Neural cell (in vitro differentiated cells): Measurements from ENCODE around the gene AMOTL2. TPM values are rescaled to one million over a fixed set of nuclear protein-coding genes. Genes with fewer than 3 reads are reported as not detected.

Source experiments
- H2AFZ ChIP-seq: fragments of 200-600, 300-800 bp; sonication (generic), shearing (Covaris generic); 2 replicates; pipeline ENCODE4 v1.6.0; 2014; ENCODE audit warnings: low read depth, mild to moderate bottlenecking, antibody characterized with exemption, low read length, moderate library complexity
- H3F3A ChIP-seq: fragments of 200-600 bp; shearing (Covaris generic); 2 replicates; pipeline ENCODE4 v1.6.1; 2016; ENCODE audit warnings: mild to moderate bottlenecking, moderate library complexity, mixed read lengths, antibody characterized with exemption, low read length; ENCODE audit not compliant: insufficient read depth, poor library complexity, severe bottlenecking
- H3K27ac ChIP-seq: fragments of 200-600, 300-800 bp; sonication (generic), shearing (Covaris generic); 2 replicates; pipeline ENCODE4 v1.5.1; 2014; ENCODE audit warnings: mild to moderate bottlenecking, low read length, moderate library complexity
- H3K27me3 ChIP-seq: fragments of 300-800, 200-600 bp; sonication (generic), shearing (Covaris generic); 2 replicates; pipeline ENCODE4 v1.6.0; 2014; ENCODE audit warnings: mild to moderate bottlenecking, low read depth, low read length, moderate library complexity; ENCODE audit not compliant: insufficient read depth
- H3K36me3 ChIP-seq: fragments of 300-800, 200-600 bp; sonication (generic), shearing (Covaris generic); 2 replicates; pipeline ENCODE4 v1.5.1; 2014; ENCODE audit warnings: mild to moderate bottlenecking, antibody characterized with exemption, low read length, moderate library complexity; ENCODE audit not compliant: insufficient read depth
- H3K4me2 ChIP-seq: fragments of 300-800, 200-600 bp; sonication (generic), shearing (Covaris generic); 2 replicates; pipeline ENCODE4 v1.6.0; 2014; ENCODE audit warnings: mild to moderate bottlenecking, low read length
- H3K4me3 ChIP-seq: fragments of 300-800, 200-600 bp; sonication (generic), shearing (Covaris generic); 2 replicates; pipeline ENCODE4 v1.5.1; 2014; ENCODE audit warnings: mild to moderate bottlenecking, low read length, moderate library complexity
- H3K79me2 ChIP-seq: fragments of 200-600 bp; shearing (Covaris generic); replicated peaks from 2 replicates; pipeline ENCODE4 v1.6.0; 2014; ENCODE audit warnings: mild to moderate bottlenecking, low read length, moderate library complexity; ENCODE audit not compliant: insufficient read depth
- H3K9ac ChIP-seq: fragments of 300-800, 200-600 bp; sonication (generic), shearing (Covaris generic); 2 replicates; pipeline ENCODE4 v1.6.1; 2016; ENCODE audit warnings: mild to moderate bottlenecking, low read length, mixed read lengths
- H3K9me2 ChIP-seq: fragments of 200-600 bp; shearing (Covaris generic); 2 replicates; pipeline ENCODE4 v1.6.1; 2016; ENCODE audit warnings: mild to moderate bottlenecking, low read length, mixed read lengths; ENCODE audit not compliant: insufficient read depth
- H3K9me3 ChIP-seq: fragments of 200-600, 300-800 bp; sonication (generic), shearing (Covaris generic); 2 replicates; pipeline ENCODE4 v1.6.1; 2016; ENCODE audit warnings: mild to moderate bottlenecking, mixed run types, low read length, moderate library complexity, mixed read lengths
- H4K20me1 ChIP-seq: fragments of 200-600 bp; shearing (Covaris generic); 2 replicates; pipeline ENCODE4 v1.6.1; 2016; ENCODE audit warnings: mild to moderate bottlenecking, mixed run types; ENCODE audit not compliant: insufficient read depth
- CTCF ChIP-seq: fragments of 450-650 bp; IDR thresholded peaks from 2 replicates; pipeline ENCODE4 v1.5.1; 2014; ENCODE audit warnings: antibody characterized with exemption, mild to moderate bottlenecking, moderate library complexity; ENCODE audit not compliant: poor library complexity, severe bottlenecking
- EP300 ChIP-seq: fragments of 450-650 bp; conservative IDR thresholded peaks from 2 replicates; pipeline ENCODE4 v1.6.1; 2014; ENCODE audit warnings: antibody characterized with exemption, mild to moderate bottlenecking, moderate library complexity; ENCODE audit not compliant: poor library complexity, severe bottlenecking
- EZH2 ChIP-seq: fragments of 200-600, 300-800 bp; shearing (Covaris generic), sonication (generic); IDR thresholded peaks from 2 replicates; pipeline ENCODE4 v1.6.1; 2014; ENCODE audit warnings: antibody characterized with exemption, low read length, borderline replicate concordance, mild to moderate bottlenecking; ENCODE audit not compliant: insufficient read depth, poor library complexity, severe bottlenecking
- MXI1 ChIP-seq: fragments of 450-650 bp; conservative IDR thresholded peaks from 2 replicates; pipeline ENCODE4 v1.6.1; 2014; ENCODE audit warnings: antibody characterized with exemption, mild to moderate bottlenecking; ENCODE audit not compliant: poor library complexity, severe bottlenecking
- POLR2AphosphoS5 ChIP-seq: IDR thresholded peaks from 2 replicates; pipeline ENCODE4 v1.6.1; 2012
- RAD21 ChIP-seq: fragments of 450-650 bp; conservative IDR thresholded peaks from 2 replicates; pipeline ENCODE4 v1.6.1; 2014; ENCODE audit warnings: antibody characterized with exemption, mild to moderate bottlenecking, moderate library complexity
- REST ChIP-seq: IDR thresholded peaks from 2 replicates; pipeline ENCODE4 v1.6.1; 2012; ENCODE audit warnings: borderline replicate concordance
- SMC3 ChIP-seq: fragments of 450-650 bp; conservative IDR thresholded peaks from 2 replicates; pipeline ENCODE4 v1.6.1; 2014; ENCODE audit warnings: antibody characterized with exemption, mild to moderate bottlenecking, moderate library complexity; ENCODE audit not compliant: poor library complexity
- TAF1 ChIP-seq: IDR thresholded peaks from 2 replicates; pipeline ENCODE4 v1.6.1; 2012; ENCODE audit warnings: low read depth
- polyA plus RNA-seq: library from polyadenylated mRNA; depleted of rRNA; stranded (reverse); fragments of >200 nt; gene quantifications from 2 replicates; pipeline ENCODE4 v1.2.3, GENCODE V29; 2014

The AMOTL2 gene
- polyA plus RNA-seq, 1 donor from 2014 or later: 30.1 TPM

- Histone ChIP-seq H4K20me1 (no peaks in the 10 kb centered on the region), H3K27ac (no peak overlapping the region), H3K27me3 (peaks cover 9% of the 10 kb centered on the region), H3K9me3 (no peaks in the 10 kb centered on the region), H3K4me3 (no peak overlapping the region), H3K4me2 (no peak overlapping the region), H3K9ac (no peak overlapping the region), H3K9me2 (no peaks in the 10 kb centered on the region), H3K36me3 (no peaks in the 10 kb centered on the region), H2AFZ (no peak overlapping the region), H3F3A (no peaks in the 10 kb centered on the region), H3K79me2 (no peaks in the 10 kb centered on the region)
- TF ChIP-seq SMC3 (no peak), EZH2 (no peak), REST (no peak), TAF1 (no peak), POLR2AphosphoS5 (no peak), MXI1 (no peak), CTCF (no peak), EP300 (no peak), RAD21 (no peak)
Observed at GRCh38 chr3:134311265-134311664, 63.0 kb downstream of the AMOTL2 start.

- no peak overlapping the region for H3K4me2 ChIP-seq
- H3K9me2 ChIP-seq: no peaks in the 10 kb centered on the region
- H3K27ac ChIP-seq: no peak overlapping the region
- no peak overlapping the region for H2AFZ ChIP-seq
- H3K79me2 ChIP-seq: no peaks in the 10 kb centered on the region
- no peaks in the 10 kb centered on the region for H3K9me3 ChIP-seq
- peaks cover 9% of the 10 kb centered on the region for H3K27me3 ChIP-seq
- H3K9ac ChIP-seq: no peak overlapping the region
- no peaks in the 10 kb centered on the region for H3K36me3 ChIP-seq
- TF ChIP-seq SMC3 (no peak), POLR2AphosphoS5 (no peak), EP300 (no peak), CTCF (no peak), MXI1 (no peak), EZH2 (no peak), REST (no peak), RAD21 (no peak), TAF1 (no peak)
- H3K4me3 ChIP-seq: no peak overlapping the region
- H4K20me1 ChIP-seq: no peaks in the 10 kb centered on the region
- no peaks in the 10 kb centered on the region for H3F3A ChIP-seq
Observed at GRCh38 chr3:134309987-134310700, 64.1 kb downstream of the AMOTL2 start.
